HepG2 (cell line): ENCODE data around the gene PRR12. TPM values are rescaled to one million over a fixed set of nuclear protein-coding genes. Genes with fewer than 3 reads are reported as not detected.

ENCODE experiments used
- ATAC-seq: fragments of 200-7000 bp; cut with Tn5 transposase; 3 replicates; pipeline ENCODE4 v1.9.1; 2020; ENCODE audit warnings: mild to moderate bottlenecking, moderate library complexity
- BruUV-seq: library from RNA; stranded (reverse); fragments of 400-500 nt; replicated peaks from 2 replicates; lab custom pipeline; 2021; lab: Mats Ljungman, UMichigan
- CTCF ChIA-PET: fragments of 300-600 bp; formaldehyde crosslinking; extraction: SDS; loops from one replicate; lab custom pipeline; 2021; ENCODE audit warnings: low total read pairs, inconsistent platforms, low intra/inter-chr PET ratio; lab: Yijun Ruan, JAX
- POLR2A ChIA-PET: fragments of 350-600 bp; sonication (Branson Sonifier 250); formaldehyde crosslinking; loops from one replicate; lab custom pipeline; 2020; ENCODE audit warnings: antibody characterized with exemption, inconsistent platforms; lab: Yijun Ruan, JAX
- DNase-seq: peaks from one replicate; pipeline ENCODE4 v3.0.0-alpha.2; 2015; ENCODE audit warnings: low spot score
- FAIRE-seq: peaks from 3 replicates; lab custom pipeline; 2011; peaks lifted over from hg19 to GRCh38; lab: Jason Lieb, UNC
- H2AFZ ChIP-seq: one replicate; pipeline ENCODE4 v1.6.1; 2011; ENCODE audit warnings: low read length, inconsistent platforms
- H3K27ac ChIP-seq: fragments of 300-600 bp; 3 replicates; pipeline ENCODE4 v1.8.0; 2011; ENCODE audit warnings: mixed run types, mild to moderate bottlenecking, mixed read lengths, low read length, inconsistent platforms; ENCODE audit not compliant: insufficient read depth; ENCODE audit errors: extremely low read length
- H3K27me3 ChIP-seq, 2 experiments: fragments of 200-600 bp in 1 of 2; 2 replicates in 1 of 2; 3 replicates in 1 of 2; pipeline versions ENCODE4 v1.6.0 to v1.8.0; 2011; ENCODE audit warnings: low read length in 2 of 2, mild to moderate bottlenecking in 2 of 2, moderate library complexity in 2 of 2, inconsistent platforms in 1 of 2; ENCODE audit not compliant: insufficient read depth in 2 of 2, control insufficient read depth in 1 of 2
- H3K36me3 ChIP-seq, 2 experiments: fragments of 200-600 bp in 1 of 2; replicated peaks in 1 of 2; 2 replicates in 1 of 2; 3 replicates in 1 of 2; pipeline versions ENCODE4 v1.5.1 to v1.8.0; 2011; ENCODE audit warnings: low read length in 2 of 2, inconsistent platforms in 1 of 2; ENCODE audit not compliant: insufficient read depth in 2 of 2, control insufficient read depth in 1 of 2
- H3K4me1 ChIP-seq: 2 replicates; pipeline ENCODE4 v1.5.1; 2012; ENCODE audit warnings: low read length, inconsistent platforms; ENCODE audit not compliant: insufficient read depth
- H3K4me2 ChIP-seq: 2 replicates; pipeline ENCODE4 v1.6.0; 2011; ENCODE audit warnings: low read depth, low read length, inconsistent platforms
- H3K4me3 ChIP-seq, 3 experiments: fragments of 200-600 bp in 1 of 3; sonication (generic), shearing (Covaris generic) in 1 of 3; replicated peaks in 1 of 3; 2 replicates each; pipeline ENCODE4 v1.5.1; 2011 to 2016; ENCODE audit warnings: low read length in 3 of 3, inconsistent platforms in 2 of 3, low read depth in 2 of 3, mild to moderate bottlenecking in 2 of 3, control low read depth in 1 of 3, mixed read lengths in 1 of 3; ENCODE audit not compliant: insufficient read depth in 1 of 3
- H3K79me2 ChIP-seq: one replicate; pipeline ENCODE4 v1.6.1; 2011; ENCODE audit warnings: low read length, inconsistent platforms; ENCODE audit not compliant: insufficient read depth
- H3K9ac ChIP-seq: 2 replicates; pipeline ENCODE4 v1.6.0; 2011; ENCODE audit warnings: mild to moderate bottlenecking, low read depth, low read length, inconsistent platforms; ENCODE audit not compliant: insufficient read depth
- H3K9me3 ChIP-seq: 2 replicates; pipeline ENCODE4 v1.5.1; 2012; ENCODE audit warnings: mild to moderate bottlenecking, low read length
- H4K20me1 ChIP-seq: 2 replicates; pipeline ENCODE4 v1.6.0; 2011; ENCODE audit warnings: inconsistent platforms, mild to moderate bottlenecking, low read length, moderate library complexity; ENCODE audit not compliant: insufficient read depth
- AKAP8 ChIP-seq: sonication (generic); formaldehyde crosslinking; IDR thresholded peaks from 2 replicates; pipeline ENCODE4 v1.5.1; 2020; ENCODE audit warnings: mild to moderate bottlenecking, missing genetic modification reagents
- DZIP1 ChIP-seq: sonication (generic); formaldehyde crosslinking; IDR thresholded peaks from 2 replicates; pipeline ENCODE4 v1.5.0; 2020; ENCODE audit warnings: mild to moderate bottlenecking, missing genetic modification reagents
- GTF2F1 ChIP-seq: fragments of 150-350 bp; IDR thresholded peaks from 2 replicates; pipeline ENCODE4 v1.6.1; 2014; ENCODE audit warnings: low read length
- HOXA9 ChIP-seq: sonication (generic); formaldehyde crosslinking; IDR thresholded peaks from 2 replicates; pipeline ENCODE4 v1.8.1; 2022; ENCODE audit warnings: missing genetic modification reagents, mild to moderate bottlenecking, moderate library complexity, borderline replicate concordance
- MAX ChIP-seq: IDR thresholded peaks from 2 replicates; pipeline ENCODE4 v1.6.1; 2012; ENCODE audit warnings: inconsistent platforms
- MBNL3 ChIP-seq: fragments of 250-450 bp; sonication (Bioruptor Pico); conservative IDR thresholded peaks from 2 replicates; pipeline ENCODE4 v1.8.0; 2022; ENCODE audit warnings: mild to moderate bottlenecking, inconsistent platforms
- POLR2A ChIP-seq, 2 experiments: IDR thresholded peaks; 2 replicates each; pipeline ENCODE4 v1.6.1; 2011; ENCODE audit warnings: low read depth in 2 of 2, low read length in 2 of 2, mild to moderate bottlenecking in 1 of 2, moderate library complexity in 1 of 2; ENCODE audit not compliant: insufficient read depth in 1 of 2
- PRPF4 ChIP-seq: fragments of 200-400 bp; formaldehyde crosslinking; IDR thresholded peaks from 2 replicates; pipeline ENCODE4 v1.6.1; 2016; ENCODE audit warnings: low read length, low read depth; ENCODE audit not compliant: poor library complexity, severe bottlenecking
- RBFOX2 ChIP-seq: fragments of 200-400 bp; formaldehyde crosslinking; IDR thresholded peaks from 2 replicates; pipeline ENCODE4 v1.6.1; 2017; ENCODE audit warnings: low read depth, mild to moderate bottlenecking, low read length
- SUZ12 ChIP-seq: fragments of 150-350 bp; IDR thresholded peaks from 2 replicates; pipeline ENCODE4 v1.6.1; 2014; ENCODE audit warnings: low read depth, low read length
- ZBTB38 ChIP-seq: sonication (generic); formaldehyde crosslinking; IDR thresholded peaks from 2 replicates; pipeline ENCODE4 v1.5.1; 2020; ENCODE audit warnings: mild to moderate bottlenecking, missing genetic modification reagents
- ZC3H4 ChIP-seq: sonication (generic); formaldehyde crosslinking; IDR thresholded peaks from 2 replicates; pipeline ENCODE4 v1.4.0; 2020; ENCODE audit warnings: missing genetic modification reagents, borderline replicate concordance
- ZNF124 ChIP-seq: sonication (generic); formaldehyde crosslinking; IDR thresholded peaks from 2 replicates; pipeline ENCODE4 v1.4.0; 2020; ENCODE audit warnings: missing genetic modification reagents
- ZNF180 ChIP-seq: sonication (generic); formaldehyde crosslinking; IDR thresholded peaks from 2 replicates; pipeline ENCODE4 v1.4.0; 2020; ENCODE audit warnings: low read depth, missing genetic modification reagents, borderline replicate concordance
- ZNF44 ChIP-seq: sonication (generic); formaldehyde crosslinking; IDR thresholded peaks from 2 replicates; pipeline ENCODE4 v1.5.1; 2020; ENCODE audit warnings: mild to moderate bottlenecking, missing genetic modification reagents
- ZNF616 ChIP-seq: sonication (generic); formaldehyde crosslinking; IDR thresholded peaks from 2 replicates; pipeline ENCODE4 v1.5.0; 2020; ENCODE audit warnings: low read depth, mild to moderate bottlenecking, missing genetic modification reagents
- ZNF772 ChIP-seq: sonication (generic); formaldehyde crosslinking; IDR thresholded peaks from 2 replicates; pipeline ENCODE4 v1.5.0; 2020; ENCODE audit warnings: mild to moderate bottlenecking, missing genetic modification reagents
- ZNF841 ChIP-seq: sonication (generic); formaldehyde crosslinking; IDR thresholded peaks from 2 replicates; pipeline ENCODE4 v1.8.1; 2023; ENCODE audit warnings: missing genetic modification reagents, borderline replicate concordance
- whole genome bisulfite sequencing: methylation state at CpG from one replicate; pipeline ENCODE4 v1.1.6; 2017; ENCODE audit warnings: low lambda C conversion rate; 5-methylcytosine and 5-hydroxymethylcytosine counted together
- in situ Hi-C: cut with HindIII; loops from 2 replicates; pipeline ENCODE4 v1.10.0; 2017; ENCODE audit warnings: low pct_unique_long_range_greater_than_20kb; ENCODE audit not compliant: extremely low pct_ligation_motif_present
- intact Hi-C: fragments of 100-400 bp; cut with micrococcal nuclease; formaldehyde crosslinking; loops from one replicate; pipeline ENCODE4 v1.10.0; 2022; ENCODE audit not compliant: unreplicated experiment
- polyA plus RNA-seq, 8 experiments: library from polyadenylated mRNA; depleted of rRNA in 3 of 8; stranded (reverse) in 7 of 8; unstranded in 1 of 8; fragments of >200 nt; fragmentation: Illumina TruSeq in 4 of 8; extraction: Trizol in 4 of 8; gene quantifications; 2 replicates each; pipeline versions ENCODE4 v1.2.1 to v1.2.3, GENCODE V29; 2011 to 2016; ENCODE audit warnings: low read depth in 4 of 8, missing spikeins in 1 of 8, mixed read lengths in 1 of 8; ENCODE audit not compliant: insufficient read depth in 1 of 8
- total RNA-seq, 5 experiments: library from RNA; depleted of rRNA; stranded (reverse); fragments of >200 nt; fragmentation: Illumina TruSeq; extraction: Trizol; gene quantifications; 2 replicates each; pipeline ENCODE4 v1.2.3, GENCODE V29; 2016; ENCODE audit warnings: low read depth in 1 of 5

Gene PRR12
- total and polyA plus RNA-seq, 2 of the 13 experiments (the other 11 are each of a cell fraction or from before 2014, with no cell fraction given) = 0.62 to 1.5 TPM

GRCh38 chr19:49591731-49592485, 926 bp downstream of the PRR12 start (continued):
- TF ChIP-seq RBFOX2 (peak; percentile 43), ZNF44 (no peak), ZNF616 (CRISPR knock-in tag) (0 out of 2 replicates have a peak, but pooled peaks have one; percentile 46)

- WGBS = 76% methylated on average over 28 of the region's 28 CpGs
Measured at GRCh38 chr19:49592486-49593232, 1.7 kb downstream of the PRR12 start.

More at GRCh38 chr19:49592486-49593232, 1.7 kb downstream of the PRR12 start:
- intact Hi-C loops = no loop called here
- Histone ChIP-seq H2AFZ (no peak overlapping the region), H3K9ac (peak overlapping the region; percentile 76), H3K36me3 (peaks cover 1 to 14% of the 10 kb centered on the region in 2 experiments; a peak in 4 of 5 replicates), H3K9me3 (no peaks in the 10 kb centered on the region), H3K27ac (peak overlapping the region; percentile 77), H3K4me3 (peak overlapping the region; percentile 89 to 97 (median 91)), H3K4me2 (peak overlapping the region; percentile 86), H3K4me1 (peaks cover 28% of the 10 kb centered on the region), H3K79me2 (peaks cover 15% of the 10 kb centered on the region), H3K27me3 (no peaks in the 10 kb centered on the region; a peak in 1 of 5 replicates), H4K20me1 (0 out of 2 replicates have a peak, but pooled peaks cover 5% of the 10 kb centered on the region)
- in situ Hi-C loops = loop anchor here (10.0 kb wide), 1 partner anchor 82 kb away; the partner anchor contains the start of gene PRMT1
- ChIA-PET POLR2A (interaction anchor here (1.1 to 4.2 kb wide), 6 partner anchors 12 to 84 kb away, joined by 5 to 58 read pairs (median 12); partner anchors contain the start of genes NOSIP, PRMT1, PRRG2 and RRAS), CTCF (no interaction called here)
- DNase-seq (no peak), FAIRE-seq (no peak), ATAC-seq (no peak)
- no TSS peak for BruUV-seq
- TF ChIP-seq ZNF772 (CRISPR knock-in tag) = no peak
- no peak for TF ChIP-seq ZNF180 (CRISPR knock-in tag)
- no peak for TF ChIP-seq GTF2F1
- 0 out of 2 replicates have a peak, but pooled peaks have one; percentile 0 for TF ChIP-seq MAX
- TF ChIP-seq POLR2A (IDR thresholded peaks at IDR 0.05; ENCODE audit: insufficient read depth in 1 of 2, low read depth in 2 of 2, low read length in 2 of 2) = 0 out of 4 replicates have a peak, but pooled peaks of 1 of the 2 experiments have one; percentile 22
- no peak for TF ChIP-seq DZIP1 (CRISPR knock-in tag)
- no peak for TF ChIP-seq ZNF124
- TF ChIP-seq ZBTB38 = peak; percentile 59; the same call in 1 of the 2 replicates
- TF ChIP-seq ZC3H4 (CRISPR knock-in tag) = no peak
- 0 out of 2 replicates have a peak, but pooled peaks have one; percentile 2 for TF ChIP-seq HOXA9 (CRISPR knock-in tag)
- TF ChIP-seq ZNF841 = no peak
- TF ChIP-seq AKAP8 (CRISPR knock-in tag) = no peak
- TF ChIP-seq SUZ12 = no peak
- TF ChIP-seq ZNF616 (CRISPR knock-in tag) = 0 out of 2 replicates have a peak, but pooled peaks have one; percentile 5
- TF ChIP-seq MBNL3 (CRISPR knock-in tag) = no peak
- TF ChIP-seq PRPF4 = peak; percentile 39
